WTC11 (cell line): ENCODE measurements around the gene CHST11. TPM values are rescaled to one million over a fixed set of nuclear protein-coding genes. Genes with fewer than 3 reads are reported as not detected.

Experiments
- ATAC-seq: fragments of 200-7000 bp; cut with Tn5 transposase; 2 replicates; pipeline ENCODE4 v1.10.0; 2021; ENCODE audit warnings: mild to moderate bottlenecking, moderate library complexity
- CTCF ChIA-PET: fragments of 300-600 bp; sonication (Branson Sonifier 250); formaldehyde crosslinking; loops from one replicate; lab custom pipeline; 2021; ENCODE audit warnings: antibody characterized with exemption; lab: Charles Lee
- POLR2A ChIA-PET: fragments of 350-600 bp; sonication (Branson Sonifier 250); formaldehyde crosslinking; loops from one replicate; lab custom pipeline; 2021; ENCODE audit warnings: antibody characterized with exemption; lab: Charles Lee
- DNase-seq: peaks from one replicate; pipeline ENCODE4 v3.0.0; 2021; ENCODE audit warnings: low spot score
- H3K27ac Mint-ChIP-seq: 2 replicates; pipeline ENCODE4 v1.8.0; 2021; ENCODE audit warnings: mixed read lengths
- H3K27me3 Mint-ChIP-seq: 2 replicates; pipeline ENCODE4 v1.8.0; 2021; ENCODE audit warnings: low read depth, mild to moderate bottlenecking, moderate library complexity, mixed read lengths
- H3K36me3 Mint-ChIP-seq: 2 replicates; pipeline ENCODE4 v1.8.0; 2021; ENCODE audit warnings: mixed read lengths
- H3K4me1 Mint-ChIP-seq: 2 replicates; pipeline ENCODE4 v1.8.0; 2022; ENCODE audit warnings: mixed read lengths
- H3K4me3 Mint-ChIP-seq: 2 replicates; pipeline ENCODE4 v1.8.0; 2021; ENCODE audit warnings: mild to moderate bottlenecking, moderate library complexity, mixed read lengths
- H3K9me3 Mint-ChIP-seq: 2 replicates; pipeline ENCODE4 v1.8.0; 2021; ENCODE audit warnings: mixed read lengths
- E2F1 ChIP-seq: sonication (generic); formaldehyde crosslinking; IDR thresholded peaks from 2 replicates; pipeline ENCODE4 v1.8.0; 2022; ENCODE audit warnings: mild to moderate bottlenecking, missing genetic modification reagents
- E2F4 ChIP-seq: sonication (generic); formaldehyde crosslinking; IDR thresholded peaks from 2 replicates; pipeline ENCODE4 v1.8.1; 2022; ENCODE audit warnings: low read depth, mild to moderate bottlenecking, moderate library complexity, missing genetic modification reagents, borderline replicate concordance
- ELF4 ChIP-seq: sonication (generic); formaldehyde crosslinking; IDR thresholded peaks from 2 replicates; pipeline ENCODE4 v1.8.1; 2022; ENCODE audit warnings: low read depth, mild to moderate bottlenecking, moderate library complexity, missing genetic modification reagents
- ESRRA ChIP-seq: sonication (generic); formaldehyde crosslinking; IDR thresholded peaks from 2 replicates; pipeline ENCODE4 v1.8.1; 2022; ENCODE audit warnings: mild to moderate bottlenecking, missing genetic modification reagents, borderline replicate concordance
- HMGXB4 ChIP-seq: sonication (generic); formaldehyde crosslinking; IDR thresholded peaks from 2 replicates; pipeline ENCODE4 v1.8.1; 2023; ENCODE audit warnings: mild to moderate bottlenecking, moderate library complexity, missing genetic modification reagents
- MXD4 ChIP-seq: fragments of 250-450 bp; sonication (Bioruptor Pico); IDR thresholded peaks from 2 replicates; pipeline ENCODE4 v1.8.0; 2021; ENCODE audit warnings: mild to moderate bottlenecking, moderate library complexity, borderline replicate concordance
- STAT6 ChIP-seq: sonication (generic); formaldehyde crosslinking; conservative IDR thresholded peaks from 2 replicates; pipeline ENCODE4 v1.8.1; 2023; ENCODE audit warnings: mild to moderate bottlenecking, low read depth, missing genetic modification reagents, moderate library complexity
- TCF7 ChIP-seq: sonication (generic); formaldehyde crosslinking; IDR thresholded peaks from 2 replicates; pipeline ENCODE4 v1.8.0; 2022; ENCODE audit warnings: mild to moderate bottlenecking, low read depth, missing genetic modification reagents, moderate library complexity
- TEAD1 ChIP-seq: sonication (generic); formaldehyde crosslinking; IDR thresholded peaks from 2 replicates; pipeline ENCODE4 v1.8.0; 2022; ENCODE audit warnings: mild to moderate bottlenecking, missing genetic modification reagents
- USF2 ChIP-seq: sonication (generic); formaldehyde crosslinking; IDR thresholded peaks from 2 replicates; pipeline ENCODE4 v1.8.1; 2023; ENCODE audit warnings: mild to moderate bottlenecking, missing genetic modification reagents, moderate library complexity
- ZBTB21 ChIP-seq: sonication (generic); formaldehyde crosslinking; IDR thresholded peaks from 2 replicates; pipeline ENCODE4 v1.8.1; 2023; ENCODE audit warnings: mild to moderate bottlenecking, missing genetic modification reagents, borderline replicate concordance
- ZMAT4 ChIP-seq: fragments of 250-450 bp; sonication (Bioruptor Pico); IDR thresholded peaks from 2 replicates; pipeline ENCODE4 v1.9.0; 2021; ENCODE audit warnings: mild to moderate bottlenecking
- ZNF263 ChIP-seq: sonication (generic); formaldehyde crosslinking; IDR thresholded peaks from 2 replicates; pipeline ENCODE4 v1.8.1; 2022; ENCODE audit warnings: low read depth, mild to moderate bottlenecking, moderate library complexity, missing genetic modification reagents
- ZNF317 ChIP-seq: sonication (generic); formaldehyde crosslinking; IDR thresholded peaks from 2 replicates; pipeline ENCODE4 v1.8.1; 2023; ENCODE audit warnings: low read depth, mild to moderate bottlenecking, moderate library complexity, missing genetic modification reagents, borderline replicate concordance
- ZNF512 ChIP-seq: sonication (generic); formaldehyde crosslinking; IDR thresholded peaks from 2 replicates; pipeline ENCODE4 v1.8.1; 2022; ENCODE audit warnings: missing genetic modification reagents, borderline replicate concordance
- total RNA-seq: library from RNA; stranded (reverse); gene quantifications from 3 replicates; pipeline ENCODE4 v1.2.3, GENCODE V29; 2021

The CHST11 gene
- total RNA-seq, 1 experiment from 2014 or later: 24.2 TPM

GRCh38 chr12:104600790-104601739 lies 144.3 kb downstream of the CHST11 start:
- Mint-ChIP-seq H3K4me1 (peaks cover 51% of the 10 kb centered on the region), H3K27ac (0 out of 2 replicates have a peak overlapping the region, but pooled peaks have one; percentile 2), H3K9me3 (0 out of 2 replicates have a peak, but pooled peaks cover 3% of the 10 kb centered on the region), H3K27me3 (no peaks in the 10 kb centered on the region), H3K4me3 (no peak overlapping the region), H3K36me3 (no peaks in the 10 kb centered on the region)
- CTCF ChIA-PET: interaction anchor here (0.6 to 0.9 kb wide), 2 partner anchors 220 to 404 kb away, joined by 3 read pairs; no protein-coding TSS in a partner anchor
- ATAC-seq: no peak
- TF ChIP-seq ZNF512 (CRISPR knock-in tag) (0 out of 2 replicates have a peak, but pooled peaks have one; percentile 54), ZBTB21 (no peak), ZMAT4 (CRISPR knock-in tag) (no peak), MXD4 (CRISPR knock-in tag) (no peak)
- TF ChIP-seq, all 79 proteins: peak for 1
- no peak for DNase-seq
- POLR2A ChIA-PET: no interaction called here

GRCh38 chr12:104602406-104602805 lies 145.7 kb downstream of the CHST11 start:
- ChIA-PET POLR2A (no interaction called here), CTCF (no interaction called here)
- Mint-ChIP-seq H3K27ac (no peak overlapping the region), H3K27me3 (no peaks in the 10 kb centered on the region), H3K4me3 (no peak overlapping the region), H3K4me1 (peaks cover 45% of the 10 kb centered on the region), H3K36me3 (no peaks in the 10 kb centered on the region), H3K9me3 (0 out of 2 replicates have a peak, but pooled peaks cover 3% of the 10 kb centered on the region)
- ATAC-seq (no peak), DNase-seq (no peak)
- no peak for TF ChIP-seq E2F4 (CRISPR knock-in tag)
- no peak for TF ChIP-seq E2F1 (CRISPR knock-in tag)
- TF ChIP-seq ESRRA: no peak
- no peak for TF ChIP-seq ZNF317 (CRISPR knock-in tag)

- peaks cover 40% of the 10 kb centered on the region for H3K4me1 Mint-ChIP-seq
- no peak for ATAC-seq
Measured at GRCh38 chr12:104602896-104603295, 146.1 kb downstream of the CHST11 start.

More at GRCh38 chr12:104602896-104603295, 146.1 kb downstream of the CHST11 start:
- Mint-ChIP-seq H3K36me3 (no peaks in the 10 kb centered on the region), H3K9me3 (0 out of 2 replicates have a peak, but pooled peaks cover 3% of the 10 kb centered on the region), H3K27me3 (no peaks in the 10 kb centered on the region), H3K27ac (no peak overlapping the region), H3K4me3 (no peak overlapping the region)
- POLR2A ChIA-PET: no interaction called here
- DNase-seq: no peak
- TF ChIP-seq HMGXB4 (CRISPR knock-in tag) (no peak), STAT6 (CRISPR knock-in tag) (no peak), USF2 (no peak), ZNF263 (CRISPR knock-in tag) (no peak), ELF4 (no peak), E2F4 (CRISPR knock-in tag) (no peak), TCF7 (CRISPR knock-in tag) (no peak), TEAD1 (no peak)
- TF ChIP-seq, all 79 proteins: peak for 0
- CTCF ChIA-PET: interaction anchor here (1.8 kb wide), 1 partner anchor 221 kb away, joined by 4 read pairs; no protein-coding TSS in a partner anchor
